ENCODE data around the gene HIF1AN. TPM values are rescaled to one million over a fixed set of nuclear protein-coding genes. Genes with fewer than 3 reads are reported as not detected.
A peak's percentile ranks its signal among the peaks of the same experiment; 100 is the strongest.

HIF1AN gene
- total RNA-seq, 1 donor from 2014 or later = 16.9 TPM

GRCh38 chr10:100579261-100580090, 43.7 kb downstream of the HIF1AN start:
- TF ChIP-seq POLR2AphosphoS5 (IDR thresholded peaks at IDR 0.05; ENCODE audit: insufficient read depth in 1 of 2, low read depth in 1 of 2) = no peak
- TF ChIP-seq POLR2A (IDR thresholded peaks at IDR 0.05) = no peak
- TF ChIP-seq CTCF (IDR thresholded peaks at IDR 0.05) = no peak
- Histone ChIP-seq H3K36me3 (no peaks in the 10 kb centered on the region), H3K4me3 (no peak overlapping the region), H3K9me3 (no peaks in the 10 kb centered on the region), H3K27me3 (no peaks in the 10 kb centered on the region), H3K27ac (no peak overlapping the region), H3K4me1 (no peaks in the 10 kb centered on the region)
- intact Hi-C loops (cut with DNase I) = no loop called here
- peak; percentile 54 to 55 for DNase-seq (ENCODE audit: extremely low spot score in 2 of 2)

GRCh38 chr10:100586959-100587358, 51.2 kb downstream of the HIF1AN start:
- intact Hi-C loops (cut with DNase I) = no loop called here
- Histone ChIP-seq H3K27ac (no peak overlapping the region), H3K4me1 (no peaks in the 10 kb centered on the region), H3K27me3 (no peaks in the 10 kb centered on the region), H3K9me3 (no peaks in the 10 kb centered on the region), H3K36me3 (no peaks in the 10 kb centered on the region), H3K4me3 (no peak overlapping the region)
- TF ChIP-seq CTCF (IDR thresholded peaks at IDR 0.05) (no peak), POLR2AphosphoS5 (IDR thresholded peaks at IDR 0.05; ENCODE audit: insufficient read depth in 1 of 2, low read depth in 1 of 2) (no peak), POLR2A (IDR thresholded peaks at IDR 0.05) (no peak)
- peak in 1 of 2 donors; percentile 10 for DNase-seq (ENCODE audit: extremely low spot score in 2 of 2)

- no peaks in the 10 kb centered on the region for H3K36me3 ChIP-seq
- intact Hi-C loops (cut with DNase I) = no loop called here
- H3K27ac ChIP-seq = no peak overlapping the region
- no peaks in the 10 kb centered on the region for H3K4me1 ChIP-seq
- TF ChIP-seq POLR2A (IDR thresholded peaks at IDR 0.05) (no peak), POLR2AphosphoS5 (IDR thresholded peaks at IDR 0.05; ENCODE audit: insufficient read depth in 1 of 2, low read depth in 1 of 2) (no peak), CTCF (IDR thresholded peaks at IDR 0.05) (no peak)
- H3K4me3 ChIP-seq = no peak overlapping the region
- H3K27me3 ChIP-seq = no peaks in the 10 kb centered on the region
- no peak for DNase-seq (ENCODE audit: extremely low spot score in 2 of 2)
- no peaks in the 10 kb centered on the region for H3K9me3 ChIP-seq
Observed at GRCh38 chr10:100598166-100598565, 62.4 kb downstream of the HIF1AN start.

GRCh38 chr10:100600218-100600617, 64.5 kb downstream of the HIF1AN start:
- no peak overlapping the region for H3K27ac ChIP-seq
- no peaks in the 10 kb centered on the region for H3K4me1 ChIP-seq
- intact Hi-C loops (cut with DNase I) = no loop called here
- no peaks in the 10 kb centered on the region for H3K9me3 ChIP-seq
- H3K27me3 ChIP-seq = no peaks in the 10 kb centered on the region
- no peak for DNase-seq (ENCODE audit: extremely low spot score in 2 of 2)
- H3K4me3 ChIP-seq = no peak overlapping the region
- no peaks in the 10 kb centered on the region for H3K36me3 ChIP-seq
- TF ChIP-seq POLR2AphosphoS5 (IDR thresholded peaks at IDR 0.05; ENCODE audit: insufficient read depth in 1 of 2, low read depth in 1 of 2) (no peak), POLR2A (IDR thresholded peaks at IDR 0.05) (no peak), CTCF (IDR thresholded peaks at IDR 0.05) (no peak)

GRCh38 chr10:100607439-100607838, 71.7 kb downstream of the HIF1AN start:
- Histone ChIP-seq H3K4me3 (no peak overlapping the region), H3K36me3 (no peaks in the 10 kb centered on the region), H3K4me1 (no peaks in the 10 kb centered on the region), H3K27ac (no peak overlapping the region), H3K27me3 (no peaks in the 10 kb centered on the region), H3K9me3 (no peaks in the 10 kb centered on the region)
- peak in 1 of 2 donors; percentile 5 for DNase-seq (ENCODE audit: extremely low spot score in 2 of 2)
- TF ChIP-seq CTCF (IDR thresholded peaks at IDR 0.05) (no peak), POLR2AphosphoS5 (IDR thresholded peaks at IDR 0.05; ENCODE audit: insufficient read depth in 1 of 2, low read depth in 1 of 2) (no peak), POLR2A (IDR thresholded peaks at IDR 0.05) (no peak)
- intact Hi-C loops (cut with DNase I) = no loop called here
